ENCODE data around the gene ELFN1. TPM values are rescaled to one million over a fixed set of nuclear protein-coding genes. Genes with fewer than 3 reads are reported as not detected.

The ELFN1 gene
- total RNA-seq, 1 donor from 2014 or later, result 19.7 TPM

- Mint-ChIP-seq H3K4me1 (ENCODE audit: low read depth, unreplicated experiment) (peaks cover 2% of the 10 kb centered on the region), H3K27me3 (ENCODE audit: low read depth, unreplicated experiment) (peaks cover 28% of the 10 kb centered on the region), H3K36me3 (ENCODE audit: low read depth, unreplicated experiment) (peaks cover 4% of the 10 kb centered on the region), H3K27ac (ENCODE audit: unreplicated experiment) (no peak overlapping the region), H3K4me3 (ENCODE audit: unreplicated experiment) (no peak overlapping the region), H3K9me3 (ENCODE audit: unreplicated experiment) (no peaks in the 10 kb centered on the region)
- H3K36me3 ChIP-seq (ENCODE audit: insufficient read depth, low read length), result no peaks in the 10 kb centered on the region
- no peak for TF ChIP-seq CTCF (IDR thresholded peaks at IDR 0.05; ENCODE audit: insufficient read depth, low read depth, low read length)
- H3K79me2 ChIP-seq (ENCODE audit: insufficient read depth, low read length), result no peaks in the 10 kb centered on the region
- no peaks in the 10 kb centered on the region for H3K9me3 ChIP-seq (ENCODE audit: insufficient read depth, low read depth, low read length)
- FAIRE-seq (no peak), DNase-seq (ENCODE audit: low read depth) (no peak)
- H2AFZ ChIP-seq (ENCODE audit: low read depth, low read length), result no peak overlapping the region
- H3K4me2 ChIP-seq (ENCODE audit: low read length), result no peak overlapping the region
- no peak overlapping the region for H3K9ac ChIP-seq (ENCODE audit: low read length)
- H3K27me3 ChIP-seq (ENCODE audit: insufficient read depth, low read length), result no peaks in the 10 kb centered on the region
- no peak overlapping the region for H3K4me3 ChIP-seq (ENCODE audit: insufficient read depth, low read depth, low read length)
- H4K20me1 ChIP-seq (ENCODE audit: insufficient read depth, low read length), result no peaks in the 10 kb centered on the region
- no peaks in the 10 kb centered on the region for H3K4me1 ChIP-seq (ENCODE audit: insufficient read depth, low read length)
- H3K27ac ChIP-seq (ENCODE audit: low read depth, low read length), result no peak overlapping the region
These were observed 68.9 kb downstream of the ELFN1 start for GRCh38 chr7:1738956-1739355.

- Histone ChIP-seq H4K20me1 (ENCODE audit: insufficient read depth, low read length) (no peaks in the 10 kb centered on the region), H2AFZ (ENCODE audit: low read depth, low read length) (no peak overlapping the region), H3K9me3 (ENCODE audit: insufficient read depth, low read depth, low read length) (no peaks in the 10 kb centered on the region), H3K36me3 (ENCODE audit: insufficient read depth, low read length) (no peaks in the 10 kb centered on the region), H3K9ac (ENCODE audit: low read length) (no peak overlapping the region), H3K4me3 (ENCODE audit: insufficient read depth, low read depth, low read length) (no peak overlapping the region), H3K4me1 (ENCODE audit: insufficient read depth, low read length) (no peaks in the 10 kb centered on the region), H3K79me2 (ENCODE audit: insufficient read depth, low read length) (no peaks in the 10 kb centered on the region), H3K27ac (ENCODE audit: low read depth, low read length) (no peak overlapping the region), H3K27me3 (ENCODE audit: insufficient read depth, low read length) (no peaks in the 10 kb centered on the region), H3K4me2 (ENCODE audit: low read length) (no peak overlapping the region)
- no peak overlapping the region for H3K27ac Mint-ChIP-seq (ENCODE audit: unreplicated experiment)
- no peak for TF ChIP-seq EZH2 (IDR thresholded peaks at IDR 0.05; ENCODE audit: insufficient read depth, low read length)
- TF ChIP-seq CTCF (IDR thresholded peaks at IDR 0.05; ENCODE audit: insufficient read depth, low read depth, low read length), result no peak
- no peak overlapping the region for H3K4me3 Mint-ChIP-seq (ENCODE audit: unreplicated experiment)
- peaks cover 2% of the 10 kb centered on the region for H3K4me1 Mint-ChIP-seq (ENCODE audit: low read depth, unreplicated experiment)
- DNase-seq (ENCODE audit: low read depth) (no peak), FAIRE-seq (no peak)
- H3K27me3 Mint-ChIP-seq (ENCODE audit: low read depth, unreplicated experiment), result peaks cover 26% of the 10 kb centered on the region
- H3K36me3 Mint-ChIP-seq (ENCODE audit: low read depth, unreplicated experiment), result peaks cover 6% of the 10 kb centered on the region
- no peaks in the 10 kb centered on the region for H3K9me3 Mint-ChIP-seq (ENCODE audit: unreplicated experiment)
These were observed 69.5 kb downstream of the ELFN1 start for GRCh38 chr7:1739593-1739992.

- Histone ChIP-seq H3K4me2 (ENCODE audit: low read length) (no peak overlapping the region), H2AFZ (ENCODE audit: low read depth, low read length) (no peak overlapping the region), H3K27me3 (ENCODE audit: insufficient read depth, low read length) (no peaks in the 10 kb centered on the region), H3K9me3 (ENCODE audit: insufficient read depth, low read depth, low read length) (no peaks in the 10 kb centered on the region), H3K4me1 (ENCODE audit: insufficient read depth, low read length) (no peaks in the 10 kb centered on the region), H3K4me3 (ENCODE audit: insufficient read depth, low read depth, low read length) (no peak overlapping the region), H3K9ac (ENCODE audit: low read length) (no peak overlapping the region), H3K27ac (ENCODE audit: low read depth, low read length) (no peak overlapping the region), H4K20me1 (ENCODE audit: insufficient read depth, low read length) (no peaks in the 10 kb centered on the region), H3K79me2 (ENCODE audit: insufficient read depth, low read length) (no peaks in the 10 kb centered on the region), H3K36me3 (ENCODE audit: insufficient read depth, low read length) (no peaks in the 10 kb centered on the region)
- Mint-ChIP-seq H3K36me3 (ENCODE audit: low read depth, unreplicated experiment) (peaks cover 6% of the 10 kb centered on the region), H3K27ac (ENCODE audit: unreplicated experiment) (no peak overlapping the region), H3K9me3 (ENCODE audit: unreplicated experiment) (no peaks in the 10 kb centered on the region), H3K4me3 (ENCODE audit: unreplicated experiment) (no peak overlapping the region), H3K4me1 (ENCODE audit: low read depth, unreplicated experiment) (peaks cover 2% of the 10 kb centered on the region), H3K27me3 (ENCODE audit: low read depth, unreplicated experiment) (peaks cover 26% of the 10 kb centered on the region)
- no peak for TF ChIP-seq EZH2 (IDR thresholded peaks at IDR 0.05; ENCODE audit: insufficient read depth, low read length)
- TF ChIP-seq CTCF (IDR thresholded peaks at IDR 0.05; ENCODE audit: insufficient read depth, low read depth, low read length), result no peak
- DNase-seq (ENCODE audit: low read depth) (no peak), FAIRE-seq (no peak)
These were observed 70.1 kb downstream of the ELFN1 start for GRCh38 chr7:1740214-1740613.

Data from astrocyte (in vitro differentiated cells and primary cell).